Measurements from ENCODE around the gene EEF2K. TPM values are rescaled to one million over a fixed set of nuclear protein-coding genes. Genes with fewer than 3 reads are reported as not detected.

Gene EEF2K
- total RNA-seq, 2 experiments from 2014 or later = 23.9 to 28.3 TPM

- ATAC-seq (no peak), DNase-seq (no peak)
- POLR2A ChIA-PET = interaction anchor here (0.6 kb wide), 1 partner anchor 1038 kb away, joined by 4 read pairs; no protein-coding TSS in a partner anchor
- CTCF ChIA-PET = interaction anchor here (0.5 to 1.3 kb wide), 5 partner anchors 9 to 330 kb away, joined by 3 read pairs; no protein-coding TSS in a partner anchor
- Mint-ChIP-seq H3K36me3 (ENCODE audit: low read depth) (peaks cover 33% of the 10 kb centered on the region), H3K27ac (no peak overlapping the region), H3K4me1 (no peaks in the 10 kb centered on the region), H3K4me3 (no peak overlapping the region), H3K27me3 (no peaks in the 10 kb centered on the region), H3K9me3 (ENCODE audit: low read depth) (no peaks in the 10 kb centered on the region)
- intact Hi-C loops (cut with DNase I, micrococcal nuclease) = no loop called here
These were observed 102.9 kb downstream of the EEF2K start for GRCh38 chr16:22308824-22309520.

- DNase-seq (no peak), ATAC-seq (no peak)
- ChIA-PET POLR2A (no interaction called here), CTCF (interaction anchor here (0.7 kb wide), 1 partner anchor 35 kb away, joined by 3 read pairs; no protein-coding TSS in a partner anchor)
- Mint-ChIP-seq H3K36me3 (ENCODE audit: low read depth) (peaks cover 35% of the 10 kb centered on the region), H3K9me3 (ENCODE audit: low read depth) (no peaks in the 10 kb centered on the region), H3K4me3 (no peak overlapping the region), H3K27ac (no peak overlapping the region), H3K4me1 (no peaks in the 10 kb centered on the region), H3K27me3 (no peaks in the 10 kb centered on the region)
- intact Hi-C loops (cut with DNase I, micrococcal nuclease) = loop anchor here in 1 of 2 experiments (5.0 to 10.0 kb wide), 2 partner anchors 744 to 1157 kb away; partner anchors contain the start of genes DNAH3 and LDAF1
These were observed 105.4 kb downstream of the EEF2K start for GRCh38 chr16:22311520-22311919.

- Mint-ChIP-seq H3K9me3 (ENCODE audit: low read depth) (no peaks in the 10 kb centered on the region), H3K27ac (no peak overlapping the region), H3K36me3 (ENCODE audit: low read depth) (peaks cover 32% of the 10 kb centered on the region), H3K4me1 (no peaks in the 10 kb centered on the region), H3K4me3 (no peak overlapping the region), H3K27me3 (no peaks in the 10 kb centered on the region)
- CTCF ChIA-PET = interaction anchor here (1.0 kb wide), 1 partner anchor 13 kb away, joined by 3 read pairs; no protein-coding TSS in a partner anchor
- ATAC-seq = no peak
- POLR2A ChIA-PET = interaction anchor here (0.6 to 0.7 kb wide), 2 partner anchors 12 to 109 kb away, joined by 3 to 6 read pairs; no protein-coding TSS in a partner anchor
- intact Hi-C loops (cut with DNase I, micrococcal nuclease) = loop anchor here in 1 of 2 experiments (5.0 to 10.0 kb wide), 2 partner anchors 746 to 1158 kb away; partner anchors contain the start of genes DNAH3 and LDAF1
- DNase-seq = no peak
These were observed 107.1 kb downstream of the EEF2K start for GRCh38 chr16:22312897-22313781.

- H3K27me3 Mint-ChIP-seq = no peaks in the 10 kb centered on the region
- no peak for ATAC-seq
- no peaks in the 10 kb centered on the region for H3K4me1 Mint-ChIP-seq
- intact Hi-C loops (cut with DNase I, micrococcal nuclease) = loop anchor here in 1 of 2 experiments (5.0 to 10.0 kb wide), 2 partner anchors 747 to 1159 kb away; partner anchors contain the start of genes DNAH3 and LDAF1
- ChIA-PET POLR2A (no interaction called here), CTCF (interaction anchor here (0.6 to 1.0 kb wide), 4 partner anchors 14 to 125 kb away, joined by 3 read pairs; no protein-coding TSS in a partner anchor)
- peak overlapping the region; percentile 13 for H3K27ac Mint-ChIP-seq
- no peaks in the 10 kb centered on the region for H3K9me3 Mint-ChIP-seq (ENCODE audit: low read depth)
- no peak overlapping the region for H3K4me3 Mint-ChIP-seq
- peaks cover 29% of the 10 kb centered on the region for H3K36me3 Mint-ChIP-seq (ENCODE audit: low read depth)
- DNase-seq = no peak
These were observed 107.9 kb downstream of the EEF2K start for GRCh38 chr16:22313876-22314470.

- Mint-ChIP-seq H3K27me3 (no peaks in the 10 kb centered on the region), H3K36me3 (ENCODE audit: low read depth) (peaks cover 30% of the 10 kb centered on the region), H3K4me1 (no peaks in the 10 kb centered on the region), H3K9me3 (ENCODE audit: low read depth) (no peaks in the 10 kb centered on the region), H3K4me3 (no peak overlapping the region), H3K27ac (no peak overlapping the region)
- no peak for ATAC-seq
- CTCF ChIA-PET = interaction anchor here (0.6 to 0.7 kb wide), 3 partner anchors 53 to 126 kb away, joined by 3 read pairs; no protein-coding TSS in a partner anchor
- intact Hi-C loops (cut with DNase I, micrococcal nuclease) = loop anchor here in 1 of 2 experiments (5.0 to 10.0 kb wide), 3 partner anchors 102 to 1160 kb away; partner anchors contain the start of genes DNAH3 and LDAF1
- POLR2A ChIA-PET = no interaction called here
- DNase-seq = no peak
These were observed 108.9 kb downstream of the EEF2K start for GRCh38 chr16:22314661-22315626.

GRCh38 chr16:22315979-22316378, 109.9 kb downstream of the EEF2K start:
- no peak overlapping the region for H3K4me3 Mint-ChIP-seq
- peaks cover 36% of the 10 kb centered on the region for H3K36me3 Mint-ChIP-seq (ENCODE audit: low read depth)
- no peak overlapping the region for H3K27ac Mint-ChIP-seq
- ChIA-PET CTCF (no interaction called here), POLR2A (no interaction called here)
- intact Hi-C loops (cut with DNase I, micrococcal nuclease) = loop anchor here in 1 of 2 experiments (5.0 to 10.0 kb wide), 2 partner anchors 101 to 1161 kb away; partner anchors contain the start of genes DNAH3 and LDAF1
- no peaks in the 10 kb centered on the region for H3K27me3 Mint-ChIP-seq
- H3K9me3 Mint-ChIP-seq (ENCODE audit: low read depth) = no peaks in the 10 kb centered on the region
- H3K4me1 Mint-ChIP-seq = peaks cover under 1% of the 10 kb centered on the region
- ATAC-seq (no peak), DNase-seq (no peak)

- peaks cover 4% of the 10 kb centered on the region for H3K4me1 Mint-ChIP-seq
- DNase-seq (no peak), ATAC-seq (no peak)
- intact Hi-C loops (cut with DNase I, micrococcal nuclease) = loop anchor here in 1 of 2 experiments (5.0 to 10.0 kb wide), 2 partner anchors 101 to 1162 kb away; partner anchors contain the start of genes DNAH3 and LDAF1
- H3K4me3 Mint-ChIP-seq = no peak overlapping the region
- ChIA-PET CTCF (no interaction called here), POLR2A (no interaction called here)
- H3K27me3 Mint-ChIP-seq = no peaks in the 10 kb centered on the region
- no peak overlapping the region for H3K27ac Mint-ChIP-seq
- no peaks in the 10 kb centered on the region for H3K9me3 Mint-ChIP-seq (ENCODE audit: low read depth)
- peaks cover 40% of the 10 kb centered on the region for H3K36me3 Mint-ChIP-seq (ENCODE audit: low read depth)
These were observed 110.3 kb downstream of the EEF2K start for GRCh38 chr16:22316411-22316811.

- no peak overlapping the region for H3K4me3 Mint-ChIP-seq
- H3K4me1 Mint-ChIP-seq = peaks cover 4% of the 10 kb centered on the region
- POLR2A ChIA-PET = no interaction called here
- DNase-seq (no peak), ATAC-seq (no peak)
- H3K27ac Mint-ChIP-seq = peak overlapping the region; percentile 31
- no peaks in the 10 kb centered on the region for H3K9me3 Mint-ChIP-seq (ENCODE audit: low read depth)
- CTCF ChIA-PET = no interaction called here
- intact Hi-C loops (cut with DNase I, micrococcal nuclease) = loop anchor here in 1 of 2 experiments (5.0 to 10.0 kb wide), 2 partner anchors 100 to 1162 kb away; partner anchors contain the start of genes DNAH3 and LDAF1
- H3K36me3 Mint-ChIP-seq (ENCODE audit: low read depth) = peaks cover 39% of the 10 kb centered on the region
- H3K27me3 Mint-ChIP-seq = no peaks in the 10 kb centered on the region
These were observed 111.0 kb downstream of the EEF2K start for GRCh38 chr16:22317001-22317530.

GRCh38 chr16:22317625-22318024, 111.5 kb downstream of the EEF2K start:
- H3K4me3 Mint-ChIP-seq = no peak overlapping the region
- intact Hi-C loops (cut with DNase I, micrococcal nuclease) = loop anchor here in 1 of 2 experiments (5.0 to 10.0 kb wide), 2 partner anchors 100 to 1163 kb away; partner anchors contain the start of genes DNAH3 and LDAF1
- POLR2A ChIA-PET = no interaction called here
- CTCF ChIA-PET = interaction anchor here (0.7 to 1.0 kb wide), 4 partner anchors 16 to 129 kb away, joined by 3 to 5 read pairs (median 3); no protein-coding TSS in a partner anchor
- peak overlapping the region; percentile 31 for H3K27ac Mint-ChIP-seq
- ATAC-seq = no peak
- H3K27me3 Mint-ChIP-seq = no peaks in the 10 kb centered on the region
- H3K9me3 Mint-ChIP-seq (ENCODE audit: low read depth) = no peaks in the 10 kb centered on the region
- no peak for DNase-seq
- peaks cover 4% of the 10 kb centered on the region for H3K4me1 Mint-ChIP-seq
- peaks cover 43% of the 10 kb centered on the region for H3K36me3 Mint-ChIP-seq (ENCODE audit: low read depth)

All from activated CD4-positive, alpha-beta T cell treated with anti-CD3 and anti-CD28 coated beads for 36 hours (primary cell).